Left forelimb (tissue), 1 donor: ENCODE results near the gene P2RX4.
"Not testable (repeated sequence)": the region's sequence is repeated elsewhere in the genome, so short reads cannot be mapped to it uniquely, and the experiment has no call there.

Experiments
- DNase-seq: peaks from one replicate; pipeline ENCODE4 v3.0.0-alpha.2; 2018; ENCODE audit warnings: low spot score

P2RX4 gene

DNA sequence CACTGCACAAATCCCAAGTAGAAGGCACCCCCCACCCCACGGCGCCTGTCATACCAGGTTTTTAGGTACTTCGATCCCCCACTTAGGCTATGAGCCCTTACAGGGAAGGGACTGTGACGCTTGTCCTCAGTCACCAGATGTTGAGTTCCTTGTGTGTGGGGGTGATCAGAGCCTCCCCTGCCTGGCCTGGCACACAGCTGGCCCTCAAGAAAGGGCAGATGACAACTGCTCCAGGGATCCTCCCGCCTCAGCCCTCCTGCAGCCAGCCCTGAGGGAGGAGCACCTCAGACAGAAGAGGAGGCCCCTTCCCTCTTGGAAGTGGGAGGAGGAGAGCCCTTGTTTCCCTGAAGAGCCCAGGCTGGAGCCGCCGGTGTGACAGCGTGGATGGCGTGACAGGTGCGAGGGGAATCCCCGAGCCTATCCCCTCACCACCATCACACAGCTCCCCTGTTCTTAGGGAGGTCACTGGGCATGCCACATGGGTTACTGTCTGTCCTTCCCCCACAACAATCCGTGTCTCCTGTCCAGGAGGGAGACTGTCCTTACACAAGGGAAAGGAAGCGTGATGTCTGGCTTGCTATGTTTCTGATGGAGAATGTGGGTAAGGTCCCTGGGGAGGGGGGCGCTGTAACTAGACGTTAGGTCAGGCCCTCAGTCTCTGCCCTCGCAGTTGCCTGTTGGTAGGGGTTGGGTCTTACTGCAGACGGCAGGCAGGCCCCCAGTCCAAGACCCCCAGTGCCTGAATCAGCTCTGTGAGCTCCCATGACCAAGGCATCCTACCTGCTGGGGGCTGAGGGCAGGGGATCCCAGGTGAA, 31.4 kb downstream of the P2RX4 start:
- no peak for DNase-seq

- no peak for DNase-seq
Measured at GRCh38 chr12:121245031-121245430, 35.1 kb downstream of the P2RX4 start.

- DNase-seq: no peak
Measured at GRCh38 chr12:121245951-121246350, 36.0 kb downstream of the P2RX4 start.

DNA sequence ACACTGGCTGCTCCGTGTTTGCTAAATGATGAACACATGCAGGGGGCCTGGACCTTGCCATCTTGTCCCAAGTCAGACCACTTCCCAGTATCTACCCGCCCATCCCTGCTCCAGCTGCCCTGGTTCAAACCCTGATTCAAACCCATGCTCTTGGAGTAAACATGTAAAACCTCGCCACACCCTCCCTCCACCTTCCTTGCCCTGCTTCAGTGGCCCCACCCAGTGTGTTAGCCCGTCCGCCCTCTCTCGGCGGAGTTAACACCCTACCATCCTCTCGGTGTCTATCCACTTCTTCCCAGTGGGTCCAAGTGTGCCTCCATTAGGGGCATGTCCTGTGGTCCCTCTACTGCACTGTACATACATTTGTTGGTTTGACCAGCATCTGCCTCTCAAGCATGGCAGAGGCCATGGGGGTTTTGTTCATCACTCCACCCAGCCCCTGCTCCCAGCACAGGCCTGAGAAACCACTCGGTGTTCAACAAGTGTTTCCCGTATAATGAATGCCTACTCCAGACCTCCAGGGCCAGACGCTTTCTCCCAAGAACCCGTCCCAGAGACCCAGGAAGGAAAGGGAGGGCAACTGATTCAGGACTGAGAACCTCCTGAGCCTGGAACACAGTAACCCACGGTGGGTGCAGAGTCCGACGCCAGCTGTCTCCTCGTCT, 37.1 kb downstream of the P2RX4 start:
- no peak for DNase-seq

DNA sequence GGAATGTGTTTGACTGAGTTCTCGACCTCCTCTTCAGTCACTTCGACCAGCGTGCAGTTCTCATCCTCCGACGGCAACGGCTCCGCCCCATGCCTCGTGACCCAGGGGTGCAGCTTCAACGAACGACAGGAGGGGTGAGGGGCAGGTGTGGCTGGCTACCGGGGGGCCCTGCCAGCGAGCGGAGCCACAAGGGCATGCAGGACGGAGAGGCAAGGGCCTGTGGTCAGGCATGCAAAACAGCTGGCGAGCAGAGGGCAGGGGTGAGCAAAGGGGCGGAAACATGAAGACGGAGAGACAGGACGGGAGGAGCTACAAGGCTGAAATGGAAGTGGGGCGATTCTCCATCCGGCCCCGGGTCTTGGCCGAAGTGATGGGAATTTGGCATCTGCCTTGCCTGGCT, 38.7 kb downstream of the P2RX4 start:
- DNase-seq: no peak

DNA sequence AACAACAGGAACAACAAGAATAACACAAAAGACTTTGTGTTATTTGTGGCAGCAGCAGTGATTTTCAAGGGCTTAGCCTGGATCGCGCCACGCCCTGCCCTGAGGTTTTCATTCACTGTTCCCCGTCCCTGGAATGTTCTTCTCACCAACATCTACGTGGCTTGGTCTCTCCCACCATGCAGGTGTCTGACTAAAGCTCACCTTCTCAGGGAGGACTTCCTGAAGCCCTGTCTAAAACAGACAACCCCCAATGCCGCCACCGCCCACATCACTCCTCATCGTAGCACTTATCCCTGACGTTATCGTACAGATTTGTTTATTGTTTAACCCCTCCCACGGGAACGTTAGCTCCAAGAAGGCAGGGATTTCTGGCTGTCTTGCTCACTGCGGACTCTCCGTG, 40.4 kb downstream of the P2RX4 start:
- no peak for DNase-seq

DNA sequence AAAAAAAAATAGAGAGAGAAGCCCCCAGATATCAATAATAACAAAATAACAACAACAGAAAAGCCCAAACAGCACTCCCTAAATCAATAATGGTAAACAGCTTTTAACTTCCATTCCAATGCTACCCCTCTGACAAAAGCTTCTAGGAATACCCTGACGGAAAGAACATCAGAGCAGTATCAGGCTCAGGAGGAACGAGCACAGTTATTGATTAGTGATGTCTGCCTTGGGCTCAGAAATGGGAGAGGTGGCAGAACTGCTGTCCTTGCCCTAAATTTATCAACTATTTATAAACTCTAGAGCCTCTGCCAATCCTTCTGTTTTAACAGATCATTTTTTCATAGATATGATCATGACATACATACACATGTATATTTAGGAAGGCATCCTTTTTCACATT, 41.9 kb downstream of the P2RX4 start:
- no peak for DNase-seq

- no peak for DNase-seq
Measured at GRCh38 chr12:121252712-121253345, 42.9 kb downstream of the P2RX4 start.

DNA sequence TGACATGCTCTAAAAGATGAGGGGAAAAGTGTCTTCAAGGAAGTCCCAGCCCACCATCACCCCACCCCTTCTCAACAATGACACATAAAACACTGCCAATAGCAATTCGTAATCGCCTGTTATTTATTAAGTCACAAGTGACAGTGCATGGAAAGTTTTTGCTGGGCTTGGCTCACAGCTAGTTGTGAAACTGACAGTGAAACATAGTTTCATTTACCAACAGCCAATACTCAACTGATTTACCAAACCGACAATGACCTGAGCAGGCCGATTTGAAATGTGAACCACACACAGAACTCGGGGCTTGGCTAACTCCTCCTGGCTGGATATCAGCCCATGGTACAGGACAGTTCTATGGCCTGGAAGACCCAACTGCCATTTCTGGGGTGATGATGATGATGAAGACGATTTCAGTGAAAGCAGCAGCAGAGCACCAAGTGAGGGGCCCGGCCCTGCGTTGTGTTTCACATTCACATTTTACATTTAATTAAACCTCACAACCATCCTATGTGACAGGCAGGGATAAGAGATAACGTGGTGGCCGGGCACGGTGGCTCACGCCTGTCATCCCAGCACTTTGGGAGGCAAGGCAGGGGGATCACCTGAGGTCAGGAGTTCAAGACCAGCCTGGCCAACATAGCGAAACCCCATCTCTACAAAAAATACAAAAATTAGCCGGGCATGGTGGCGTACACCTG, 43.9 kb downstream of the P2RX4 start:
- no peak for DNase-seq

DNA sequence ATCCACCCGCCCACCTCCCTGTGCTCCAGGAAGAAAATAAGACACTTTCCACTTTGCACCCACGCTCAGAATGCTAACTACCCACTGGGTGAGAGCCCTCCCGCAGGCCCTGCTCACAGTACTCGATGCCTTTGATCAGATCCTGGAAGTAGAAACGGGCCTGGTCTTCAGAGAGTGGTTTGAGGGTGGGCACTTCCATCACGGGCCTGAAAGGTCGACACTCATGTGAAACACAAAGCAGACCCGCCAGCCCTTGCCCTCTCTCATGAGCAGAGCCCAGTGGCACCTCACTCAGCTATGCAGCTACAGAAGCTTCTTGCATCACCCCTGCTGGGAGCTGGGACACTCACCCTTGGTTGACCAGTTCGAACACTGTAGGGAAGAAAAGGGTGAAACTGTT, 45.5 kb downstream of the P2RX4 start:
- no peak for DNase-seq

DNA sequence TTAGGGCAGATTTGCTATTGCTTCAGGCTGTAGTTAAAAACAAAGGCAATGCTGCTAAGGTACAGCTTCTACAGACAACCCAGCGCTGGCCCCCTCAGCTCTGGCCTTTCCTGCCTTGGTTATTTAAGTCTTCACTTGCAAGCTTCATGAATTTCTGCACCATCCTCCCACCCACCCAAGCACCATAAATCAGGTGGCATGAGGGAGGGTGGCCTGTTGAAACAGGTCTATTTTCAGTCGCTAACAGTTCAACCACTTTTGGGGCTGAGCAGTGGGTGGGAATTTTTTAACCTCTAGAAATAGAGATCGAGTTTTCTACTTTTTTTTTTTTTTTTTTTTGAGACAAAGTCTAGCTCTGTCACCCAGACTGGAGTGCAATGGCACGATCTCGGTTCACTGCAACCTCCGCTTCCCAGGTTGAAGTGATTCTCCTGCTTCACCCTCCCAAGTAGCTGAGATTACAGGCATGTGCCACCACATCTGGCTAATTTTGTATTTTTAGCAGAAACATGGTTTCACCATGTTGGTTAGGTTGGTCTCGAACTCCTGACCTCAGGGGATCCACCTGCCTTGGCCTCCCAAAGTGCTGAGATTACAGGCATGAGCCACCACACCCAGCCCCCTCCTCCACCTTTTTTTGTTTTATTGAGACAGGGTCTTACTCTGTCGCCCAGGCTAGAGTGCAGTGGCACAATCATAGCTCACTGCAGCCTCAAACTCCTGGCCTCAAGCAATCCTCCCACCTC, 47.9 kb downstream of the P2RX4 start:
- DNase-seq: not testable (repeated sequence)

DNA sequence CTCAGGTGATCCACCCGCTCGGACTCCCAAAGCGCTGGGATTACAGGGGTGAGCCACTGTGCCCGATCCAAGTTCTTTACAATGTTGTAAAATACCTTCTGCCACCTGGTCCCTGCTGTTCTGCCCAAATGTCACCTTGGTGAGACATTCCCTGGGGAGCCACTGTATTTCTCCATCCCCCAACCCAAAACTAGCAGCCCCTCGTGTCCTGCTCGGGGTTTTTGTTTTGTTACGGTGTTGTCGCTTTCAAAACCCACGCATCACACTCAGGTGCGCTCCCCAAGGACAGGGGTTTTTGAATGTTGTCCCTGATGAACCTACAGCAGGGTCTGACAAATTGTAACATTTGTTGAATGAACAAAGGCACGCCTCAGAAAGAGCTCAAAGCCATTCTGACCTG, 49.1 kb downstream of the P2RX4 start:
- DNase-seq: no peak

- DNase-seq: no peak
Measured at GRCh38 chr12:121260091-121260490, 50.2 kb downstream of the P2RX4 start.

GRCh38 chr12:121261398-121261797, 51.5 kb downstream of the P2RX4 start:
- no peak for DNase-seq

GRCh38 chr12:121263206-121263935, 53.4 kb downstream of the P2RX4 start:
- DNase-seq: no peak

GRCh38 chr12:121264135-121264534, 54.2 kb downstream of the P2RX4 start:
- DNase-seq: no peak

DNA sequence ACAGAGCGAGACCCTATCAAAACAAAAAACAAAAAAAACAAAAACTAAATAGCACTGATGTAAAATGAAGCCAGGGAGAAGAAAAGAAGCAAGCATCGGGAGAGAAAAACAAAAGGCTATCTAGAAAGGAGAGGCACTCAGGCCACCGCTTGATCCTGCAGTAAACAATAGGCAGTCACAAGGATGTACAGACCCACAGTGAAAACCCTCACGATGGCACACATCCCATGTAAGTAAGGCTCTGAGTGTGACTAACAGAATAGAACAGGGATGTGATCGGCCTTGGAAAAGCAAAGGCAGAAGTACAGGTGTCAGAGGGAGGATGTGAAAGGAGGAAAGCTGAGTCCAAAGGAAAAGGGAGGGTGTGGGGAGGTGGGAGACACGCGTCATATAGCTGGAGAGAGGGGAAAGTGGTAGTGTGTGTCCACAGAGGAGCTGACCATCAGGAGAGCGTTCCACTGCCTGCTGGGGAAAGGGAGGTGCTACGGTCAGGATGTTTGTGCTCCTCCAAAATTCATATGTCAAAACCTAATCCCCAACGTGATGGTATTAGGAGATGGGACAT, 55.1 kb downstream of the P2RX4 start:
- no peak for DNase-seq

GRCh38 chr12:121267822-121268221, 57.9 kb downstream of the P2RX4 start:
- DNase-seq: no peak

GRCh38 chr12:121273364-121273896, 63.5 kb downstream of the P2RX4 start:
- DNase-seq: no peak

DNA sequence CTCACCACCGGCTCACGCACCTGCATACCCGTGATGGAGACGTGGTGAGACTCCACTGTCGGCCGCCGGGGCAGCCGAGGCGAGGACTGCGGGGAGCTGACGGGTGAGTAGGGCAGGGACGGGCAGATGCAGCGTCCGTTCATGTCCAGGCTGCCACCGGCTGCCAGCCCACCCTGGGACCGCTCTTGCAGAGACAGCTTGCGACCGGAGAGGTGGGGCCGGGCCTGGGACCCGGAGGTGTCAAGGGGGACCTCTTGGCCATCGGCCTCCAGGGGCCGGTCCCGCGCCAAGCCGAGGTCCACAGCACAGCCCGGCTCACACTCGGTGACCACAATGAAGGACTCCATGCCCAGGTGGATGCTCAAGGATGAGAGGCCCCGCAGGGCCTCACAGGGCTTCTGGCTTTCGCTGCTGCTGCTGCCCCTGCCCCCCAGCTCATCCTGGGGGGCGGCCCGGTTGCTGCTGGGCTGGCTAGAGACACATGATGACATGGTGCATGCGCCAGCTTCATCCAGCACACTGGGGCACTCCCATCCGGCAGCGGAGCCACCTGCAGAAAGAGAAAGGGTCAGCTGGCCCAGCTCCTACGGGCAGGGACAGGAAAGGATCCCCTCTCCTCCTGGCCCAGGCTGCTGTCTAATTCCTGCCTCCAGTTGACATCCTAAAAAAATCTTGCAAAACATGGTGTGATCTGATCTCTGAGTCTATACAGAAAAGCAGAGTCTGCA, 64.3 kb downstream of the P2RX4 start:
- DNase-seq: no peak
